Right lobe of liver (tissue), 6 donors: ENCODE data around the gene GNPTAB. TPM values are rescaled to one million over a fixed set of nuclear protein-coding genes. Genes with fewer than 3 reads are reported as not detected.
A peak's percentile ranks its signal among the peaks of the same experiment; 100 is the strongest.

ENCODE experiments used
- ATAC-seq, 4 donors: fragments of 200-7000 bp; cut with Tn5 transposase; one replicate each; pipeline ENCODE4 v1.9.1; 2020; ENCODE audit warnings: mild to moderate bottlenecking in 4 of 4, moderate library complexity in 4 of 4
- DNase-seq, 3 donors: peaks; one replicate each; pipeline ENCODE4 v3.0.0-alpha.2; 2020
- H3K27ac ChIP-seq, 3 donors: fragments of 200-600 bp; one replicate each; pipeline ENCODE4 v1.8.0; 2022
- H3K27me3 ChIP-seq, 2 donors: fragments of 200-600 bp; one replicate each; pipeline ENCODE4 v1.8.0; 2022
- H3K36me3 ChIP-seq, 4 donors: fragments of 200-600 bp; sonication (generic) in 1 of 4; one replicate each; pipeline versions ENCODE4 v1.5.1 to v1.8.0; 2017 to 2022; ENCODE audit warnings: control low read depth in 1 of 4
- H3K4me1 ChIP-seq, 4 donors: fragments of 200-600 bp; sonication (generic) in 1 of 4; one replicate each; pipeline versions ENCODE4 v1.5.1 to v1.8.0; 2017 to 2022; ENCODE audit warnings: control low read depth in 1 of 4
- H3K4me3 ChIP-seq, 3 donors: fragments of 200-600 bp; one replicate each; pipeline ENCODE4 v1.8.0; 2022
- H3K9me3 ChIP-seq, 4 donors: fragments of 200-600 bp; sonication (generic) in 1 of 4; one replicate each; pipeline versions ENCODE4 v1.5.1 to v1.8.0; 2017 to 2022; ENCODE audit warnings: control low read depth in 1 of 4
- CTCF ChIP-seq, 4 donors: fragments of 200-600 bp in 3 of 4; fragments of 450-650 bp in 1 of 4; IDR thresholded peaks; one replicate each; pipeline versions ENCODE4 v1.5.1 to v1.8.0; 2016 to 2022; ENCODE audit warnings: antibody characterized with exemption in 4 of 4, mild to moderate bottlenecking in 2 of 4
- POLR2A ChIP-seq: fragments of 450-650 bp; IDR thresholded peaks from one replicate; pipeline ENCODE4 v1.6.1; 2017; ENCODE audit warnings: antibody characterized with exemption, mild to moderate bottlenecking
- WGBS: methylation state at CpG from one replicate; pipeline ENCODE4 v1.1.6; 2018; ENCODE audit warnings: low coverage, low lambda C conversion rate; ENCODE audit not compliant: insufficient coverage; ENCODE audit errors: missing lambda C conversion rate; 5-methylcytosine and 5-hydroxymethylcytosine counted together
- intact Hi-C, 2 donors: fragments of 100-400 bp; cut with DNase I; formaldehyde crosslinking; loops; one replicate each; pipeline versions ENCODE4 v1.11.2 to v1.14.1; 2022
- total RNA-seq, 6 experiments: library from RNA; depleted of rRNA in 2 of 6; stranded (reverse); fragments of >200 nt in 2 of 6; fragmentation: NEBNext Ultra II Directional in 3 of 6; extraction: Animal tissue kit (Norgen Biotek cat#: 25700) in 3 of 6; gene quantifications; one replicate each; pipeline versions ENCODE4 v1.1.0 to v1.2.4, GENCODE V29; 2016 to 2023
- donor health status: DM: no; HTN: yes; CAD: no.
- donor health status: DM: no; HTN: no; CAD: no.
- donor health status: DM: no; HTN: no; CAD: no.
- donor health status: DM: no; HTN: yes; CAD: no.
- donor health status: DM: no; HTN: yes; CAD: no.

The GNPTAB gene
- total RNA-seq, 6 experiments from 2014 or later: 8.8 to 17.4 (median 14.1) TPM

- ATAC-seq (no peak), DNase-seq (no peak)
- no peak overlapping the region for H3K27ac ChIP-seq
- H3K4me1 ChIP-seq: no peaks in the 10 kb centered on the region
- no peaks in the 10 kb centered on the region for H3K36me3 ChIP-seq
- no peaks in the 10 kb centered on the region for H3K27me3 ChIP-seq
- no peak overlapping the region for H3K4me3 ChIP-seq
- H3K9me3 ChIP-seq: no peaks in the 10 kb centered on the region
- TF ChIP-seq CTCF (IDR thresholded peaks at IDR 0.05) (no peak), POLR2A (no peak)
- intact Hi-C loops: no loop called here
- 89% methylated on average over 2 of the region's 2 CpGs for WGBS
Observed at GRCh38 chr12:101768781-101769180, 62.0 kb downstream of the GNPTAB start.

- 22% methylated on average over 1 of the region's 1 CpG for WGBS
- peak in 1 of 4 donors; percentile 11 for ATAC-seq
- Histone ChIP-seq H3K27me3 (no peaks in the 10 kb centered on the region), H3K9me3 (no peaks in the 10 kb centered on the region), H3K4me1 (no peaks in the 10 kb centered on the region), H3K4me3 (no peak overlapping the region), H3K27ac (no peak overlapping the region), H3K36me3 (no peaks in the 10 kb centered on the region)
- no peak for TF ChIP-seq CTCF (IDR thresholded peaks at IDR 0.05)
- TF ChIP-seq POLR2A: no peak
- DNase-seq: no peak
- intact Hi-C loops: no loop called here
Observed at GRCh38 chr12:101767537-101767936, 63.2 kb downstream of the GNPTAB start.

GRCh38 chr12:101764051-101764792, 66.5 kb downstream of the GNPTAB start:
- H3K27me3 ChIP-seq: no peaks in the 10 kb centered on the region
- no peaks in the 10 kb centered on the region for H3K36me3 ChIP-seq
- H3K4me1 ChIP-seq: no peaks in the 10 kb centered on the region
- no peak for ATAC-seq
- 78% methylated on average over 5 of the region's 5 CpGs for WGBS
- no peak overlapping the region for H3K27ac ChIP-seq
- no peak for DNase-seq
- no peaks in the 10 kb centered on the region for H3K9me3 ChIP-seq
- intact Hi-C loops: no loop called here
- no peak overlapping the region for H3K4me3 ChIP-seq
- TF ChIP-seq CTCF (IDR thresholded peaks at IDR 0.05): no peak
- no peak for TF ChIP-seq POLR2A

GRCh38 chr12:101763246-101763931, 67.4 kb downstream of the GNPTAB start:
- WGBS: 68% methylated on average over 6 of the region's 6 CpGs
- no peak for TF ChIP-seq POLR2A
- no peak for TF ChIP-seq CTCF (IDR thresholded peaks at IDR 0.05)
- peak; percentile 50 to 80 (median 72) for ATAC-seq
- no peaks in the 10 kb centered on the region for H3K27me3 ChIP-seq
- H3K9me3 ChIP-seq: no peaks in the 10 kb centered on the region
- DNase-seq: no peak
- no peaks in the 10 kb centered on the region for H3K4me1 ChIP-seq
- no peak overlapping the region for H3K27ac ChIP-seq
- H3K4me3 ChIP-seq: no peak overlapping the region
- no peaks in the 10 kb centered on the region for H3K36me3 ChIP-seq
- intact Hi-C loops: no loop called here
